Left forelimb (tissue), 1 donor: ENCODE data around the gene TCP11L2.
A peak's percentile ranks its signal among the peaks of the same experiment; 100 is the strongest.
"Not testable (repeated sequence)": the region's sequence is repeated elsewhere in the genome, so short reads cannot be mapped to it uniquely, and the experiment has no call there.

Experiments used
- DNase-seq: peaks from one replicate; pipeline ENCODE4 v3.0.0-alpha.2; 2018; ENCODE audit warnings: low spot score

TCP11L2 gene

GRCh38 chr12:106343214-106343528, 40.6 kb downstream of the TCP11L2 start:
- DNase-seq = no peak

- DNase-seq = no peak
These were observed 41.6 kb downstream of the TCP11L2 start for GRCh38 chr12:106344131-106344530.

- no peak for DNase-seq
These were observed 43.2 kb downstream of the TCP11L2 start for GRCh38 chr12:106345746-106346145.

GRCh38 chr12:106348411-106348810, 45.9 kb downstream of the TCP11L2 start:
- no peak for DNase-seq

GRCh38 chr12:106353175-106353574, 50.6 kb downstream of the TCP11L2 start:
- DNase-seq = no peak

- DNase-seq = peak; percentile 98
These were observed 55.2 kb downstream of the TCP11L2 start, which contains the start of gene POLR3B for GRCh38 chr12:106357549-106358395. TSS of gene POLR3B (plus strand) at chr12:106357748. CDS start at chr12:106357880, 132 bp downstream.

- no peak for DNase-seq
These were observed 56.1 kb downstream of the TCP11L2 start for GRCh38 chr12:106358396-106359241.

- DNase-seq = no peak
These were observed 57.3 kb downstream of the TCP11L2 start for GRCh38 chr12:106359646-106360399.

GRCh38 chr12:106360400-106360994, 58.0 kb downstream of the TCP11L2 start:
- DNase-seq = no peak

GRCh38 chr12:106362971-106363370, 60.4 kb downstream of the TCP11L2 start:
- DNase-seq = no peak

GRCh38 chr12:106364261-106364660, 61.7 kb downstream of the TCP11L2 start:
- DNase-seq = no peak

- DNase-seq = no peak
These were observed 67.3 kb downstream of the TCP11L2 start for GRCh38 chr12:106369624-106370346.

- no peak for DNase-seq
These were observed 76.3 kb downstream of the TCP11L2 start for GRCh38 chr12:106378788-106379187.

- DNase-seq = no peak
These were observed 78.4 kb downstream of the TCP11L2 start for GRCh38 chr12:106380954-106381353.

GRCh38 chr12:106381866-106382265, 79.3 kb downstream of the TCP11L2 start:
- not testable (repeated sequence) for DNase-seq

- no peak for DNase-seq
These were observed 84.4 kb downstream of the TCP11L2 start for GRCh38 chr12:106386813-106387535.

GRCh38 chr12:106387848-106388377, 85.4 kb downstream of the TCP11L2 start:
- DNase-seq = no peak

GRCh38 chr12:106389151-106389550, 86.6 kb downstream of the TCP11L2 start:
- no peak for DNase-seq

- no peak for DNase-seq
These were observed 90.2 kb downstream of the TCP11L2 start for GRCh38 chr12:106392759-106393158.
